Measurements from ENCODE around the gene FLAD1.

Gene FLAD1

GRCh38 chr1:155005076-155006011 is 22.2 kb downstream of the FLAD1 start:
- no peak for DNase-seq

- DNase-seq = no peak
Measured at GRCh38 chr1:155006601-155007101, 23.5 kb downstream of the FLAD1 start.

- DNase-seq = no peak
Measured at GRCh38 chr1:155007251-155007828, 24.2 kb downstream of the FLAD1 start.

GRCh38 chr1:155008015-155008941 is 25.1 kb downstream of the FLAD1 start:
- no peak for DNase-seq

- DNase-seq = no peak
Measured at GRCh38 chr1:155009221-155009711, 26.1 kb downstream of the FLAD1 start.

- DNase-seq = no peak
Measured at GRCh38 chr1:155009742-155010141, 26.6 kb downstream of the FLAD1 start.

GRCh38 chr1:155010211-155010918 is 27.2 kb downstream of the FLAD1 start:
- DNase-seq = no peak

- DNase-seq = no peak
Measured at GRCh38 chr1:155011004-155011416, 27.9 kb downstream of the FLAD1 start.

- no peak for DNase-seq
Measured at GRCh38 chr1:155011437-155012025, 28.4 kb downstream of the FLAD1 start.

GRCh38 chr1:155012026-155012546 is 28.9 kb downstream of the FLAD1 start:
- DNase-seq = peak; percentile 96

GRCh38 chr1:155012776-155013602 is 29.8 kb downstream of the FLAD1 start:
- no peak for DNase-seq

GRCh38 chr1:155013632-155014031 is 30.5 kb downstream of the FLAD1 start:
- DNase-seq = no peak

- no peak for DNase-seq
Measured at GRCh38 chr1:155014709-155015508, 31.8 kb downstream of the FLAD1 start.

- no peak for DNase-seq
Measured at GRCh38 chr1:155015527-155016230, 32.5 kb downstream of the FLAD1 start.

- DNase-seq = no peak
Measured at GRCh38 chr1:155016231-155016831, 33.2 kb downstream of the FLAD1 start.

GRCh38 chr1:155017041-155017945 is 34.1 kb downstream of the FLAD1 start:
- no peak for DNase-seq

- no peak for DNase-seq
Measured at GRCh38 chr1:155017946-155018316, 34.8 kb downstream of the FLAD1 start.

Measured in NCI-H187 treated with DMSO at 0.1 percent for 48 hours (cell line).